HG03342 (cell line): Measurements from ENCODE around the gene BIN1.

Experiments
- ATAC-seq: cut with Tn5 transposase; IDR thresholded peaks from one replicate; pipeline ENCODE4 v1.9.1; 2021; ENCODE audit warnings: mild to moderate bottlenecking, moderate library complexity; ENCODE audit not compliant: unreplicated experiment

Gene BIN1

GRCh38 chr2:127093648-127094210, 13.2 kb downstream of the BIN1 start:
- ATAC-seq = no peak

- no peak for ATAC-seq
Observed at GRCh38 chr2:127092901-127093516, 13.9 kb downstream of the BIN1 start.

- ATAC-seq = no peak
Observed at GRCh38 chr2:127092306-127092705, 14.6 kb downstream of the BIN1 start.

GRCh38 chr2:127091886-127092285, 15.1 kb downstream of the BIN1 start:
- ATAC-seq = no peak

GRCh38 chr2:127091148-127091547, 15.8 kb downstream of the BIN1 start:
- ATAC-seq = no peak

GRCh38 chr2:127090281-127091120, 16.5 kb downstream of the BIN1 start:
- no peak for ATAC-seq

- ATAC-seq = no peak
Observed at GRCh38 chr2:127089478-127090235, 17.3 kb downstream of the BIN1 start.

- ATAC-seq = no peak
Observed at GRCh38 chr2:127088706-127089105, 18.2 kb downstream of the BIN1 start.

GRCh38 chr2:127087791-127088495, 19.0 kb downstream of the BIN1 start:
- ATAC-seq = no peak

GRCh38 chr2:127086990-127087790, 19.8 kb downstream of the BIN1 start:
- ATAC-seq = peak; percentile 56

GRCh38 chr2:127085317-127085681, 21.7 kb downstream of the BIN1 start:
- ATAC-seq = no peak

GRCh38 chr2:127084611-127085316, 22.2 kb downstream of the BIN1 start:
- ATAC-seq = no peak

GRCh38 chr2:127083819-127084503, 23.0 kb downstream of the BIN1 start:
- ATAC-seq = no peak

- ATAC-seq = no peak
Observed at GRCh38 chr2:127082974-127083373, 24.0 kb downstream of the BIN1 start.

GRCh38 chr2:127081826-127082633, 24.9 kb downstream of the BIN1 start:
- ATAC-seq = peak; percentile 48

GRCh38 chr2:127080938-127081755, 25.8 kb downstream of the BIN1 start:
- peak; percentile 36 for ATAC-seq
